ENCODE data around the gene SKI. TPM values are rescaled to one million over a fixed set of nuclear protein-coding genes. Genes with fewer than 3 reads are reported as not detected.
A peak's percentile ranks its signal among the peaks of the same experiment; 100 is the strongest.

Gene SKI
- total RNA-seq, 1 donor from 2014 or later: 62.0 TPM

DNA sequence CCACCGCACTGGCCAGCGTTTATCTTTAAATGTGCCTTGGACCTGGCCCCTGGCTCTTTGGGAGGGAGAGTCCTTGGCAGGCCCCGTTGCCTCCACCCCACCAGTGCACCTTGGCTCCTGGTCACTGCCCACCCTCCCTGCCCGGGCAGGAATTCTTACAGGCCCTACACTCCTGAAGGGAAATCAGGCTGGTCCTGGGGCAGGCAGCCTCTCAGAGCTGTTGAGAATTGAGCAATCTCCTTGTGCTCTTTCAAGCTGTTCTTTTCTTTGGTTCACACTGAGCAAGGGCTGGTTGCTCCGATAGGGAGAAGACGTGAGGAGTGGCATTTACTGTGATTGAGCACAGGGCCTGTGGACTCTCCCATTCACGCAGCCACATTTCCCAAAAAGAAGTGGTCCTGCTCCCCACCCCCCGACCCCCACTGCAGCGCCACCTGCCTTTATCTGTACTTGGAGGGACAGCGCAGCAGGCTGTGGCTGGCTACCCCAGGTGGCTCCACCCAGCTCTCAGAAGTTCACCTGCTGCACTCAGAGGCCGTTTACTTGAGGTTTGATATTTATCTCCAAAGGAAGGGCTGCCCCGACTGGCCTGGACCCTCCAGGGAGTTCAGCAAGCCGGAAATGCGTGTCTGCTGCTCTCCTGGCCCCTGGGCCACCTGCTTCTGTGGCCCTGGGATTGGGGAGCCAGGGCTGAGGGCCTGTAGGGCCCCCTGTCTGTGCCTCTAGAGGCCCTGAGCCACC, 47.8 kb downstream of the SKI start:
- H3K9me3 Mint-ChIP-seq: no peaks in the 10 kb centered on the region

DNA sequence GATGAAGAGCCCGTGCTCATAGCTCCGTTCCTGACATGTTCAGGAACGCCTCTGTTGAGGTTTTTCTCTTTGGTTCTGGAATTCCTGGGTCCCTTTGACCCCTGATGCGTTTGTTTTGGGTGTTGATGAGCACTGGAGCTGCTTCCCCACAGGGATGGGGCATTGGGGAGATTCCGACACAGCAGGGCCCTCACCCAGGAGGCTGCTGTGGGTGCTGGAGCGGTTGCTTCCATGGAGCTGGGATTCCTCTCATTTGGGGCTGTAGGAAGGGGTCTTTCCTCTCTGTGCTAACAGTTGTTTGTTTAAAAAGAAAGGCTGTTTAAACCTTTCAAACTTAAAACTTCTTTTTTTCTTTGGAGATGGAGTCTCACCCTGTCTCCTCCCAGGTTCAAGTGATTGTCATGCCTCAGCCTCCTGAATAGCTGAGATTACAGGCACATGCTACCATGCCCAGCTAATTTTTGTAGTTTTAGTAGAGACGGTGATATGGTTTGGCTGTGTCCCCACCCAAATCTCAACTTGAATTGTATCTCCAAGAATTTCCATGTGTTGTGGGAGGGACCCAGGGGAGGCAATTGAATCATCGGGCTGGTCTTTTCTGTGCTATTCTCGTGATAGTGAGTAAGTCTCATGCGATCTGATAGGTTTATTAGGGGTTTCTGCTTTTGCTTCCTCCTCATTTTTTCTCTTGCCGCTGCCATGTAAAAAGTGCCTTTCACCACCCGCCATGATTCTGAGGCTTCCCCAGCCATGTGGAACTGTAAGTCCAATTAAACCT, 48.9 kb downstream of the SKI start:
- Mint-ChIP-seq H3K27me3 (ENCODE audit: low read depth) (no peaks in the 10 kb centered on the region), H3K4me1 (peaks cover 48% of the 10 kb centered on the region), H3K36me3 (ENCODE audit: low read depth) (peaks cover 7% of the 10 kb centered on the region), H3K27ac (ENCODE audit: unreplicated experiment) (no peak overlapping the region), H3K4me3 (no peak overlapping the region), H3K9me3 (no peaks in the 10 kb centered on the region)
- TF ChIP-seq, protein P1, sequence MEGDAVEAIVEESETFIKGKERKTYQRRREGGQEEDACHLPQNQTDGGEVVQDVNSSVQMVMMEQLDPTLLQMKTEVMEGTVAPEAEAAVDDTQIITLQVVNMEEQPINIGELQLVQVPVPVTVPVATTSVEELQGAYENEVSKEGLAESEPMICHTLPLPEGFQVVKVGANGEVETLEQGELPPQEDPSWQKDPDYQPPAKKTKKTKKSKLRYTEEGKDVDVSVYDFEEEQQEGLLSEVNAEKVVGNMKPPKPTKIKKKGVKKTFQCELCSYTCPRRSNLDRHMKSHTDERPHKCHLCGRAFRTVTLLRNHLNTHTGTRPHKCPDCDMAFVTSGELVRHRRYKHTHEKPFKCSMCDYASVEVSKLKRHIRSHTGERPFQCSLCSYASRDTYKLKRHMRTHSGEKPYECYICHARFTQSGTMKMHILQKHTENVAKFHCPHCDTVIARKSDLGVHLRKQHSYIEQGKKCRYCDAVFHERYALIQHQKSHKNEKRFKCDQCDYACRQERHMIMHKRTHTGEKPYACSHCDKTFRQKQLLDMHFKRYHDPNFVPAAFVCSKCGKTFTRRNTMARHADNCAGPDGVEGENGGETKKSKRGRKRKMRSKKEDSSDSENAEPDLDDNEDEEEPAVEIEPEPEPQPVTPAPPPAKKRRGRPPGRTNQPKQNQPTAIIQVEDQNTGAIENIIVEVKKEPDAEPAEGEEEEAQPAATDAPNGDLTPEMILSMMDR (conservative IDR thresholded peaks at IDR 0.05): no peak
- DNase-seq (ENCODE audit: low read depth, low spot score): no peak

More for the DNA sequence above, 47.8 kb downstream of the SKI start:
- H3K27me3 Mint-ChIP-seq (ENCODE audit: low read depth): no peaks in the 10 kb centered on the region
- peaks cover 7% of the 10 kb centered on the region for H3K36me3 Mint-ChIP-seq (ENCODE audit: low read depth)
- no peak for DNase-seq (ENCODE audit: low read depth, low spot score)
- TF ChIP-seq, protein P1 (conservative IDR thresholded peaks at IDR 0.05): no peak
- H3K4me1 Mint-ChIP-seq: peaks cover 54% of the 10 kb centered on the region
- H3K4me3 Mint-ChIP-seq: peak overlapping the region; percentile 34
- no peak overlapping the region for H3K27ac Mint-ChIP-seq (ENCODE audit: unreplicated experiment)

DNA sequence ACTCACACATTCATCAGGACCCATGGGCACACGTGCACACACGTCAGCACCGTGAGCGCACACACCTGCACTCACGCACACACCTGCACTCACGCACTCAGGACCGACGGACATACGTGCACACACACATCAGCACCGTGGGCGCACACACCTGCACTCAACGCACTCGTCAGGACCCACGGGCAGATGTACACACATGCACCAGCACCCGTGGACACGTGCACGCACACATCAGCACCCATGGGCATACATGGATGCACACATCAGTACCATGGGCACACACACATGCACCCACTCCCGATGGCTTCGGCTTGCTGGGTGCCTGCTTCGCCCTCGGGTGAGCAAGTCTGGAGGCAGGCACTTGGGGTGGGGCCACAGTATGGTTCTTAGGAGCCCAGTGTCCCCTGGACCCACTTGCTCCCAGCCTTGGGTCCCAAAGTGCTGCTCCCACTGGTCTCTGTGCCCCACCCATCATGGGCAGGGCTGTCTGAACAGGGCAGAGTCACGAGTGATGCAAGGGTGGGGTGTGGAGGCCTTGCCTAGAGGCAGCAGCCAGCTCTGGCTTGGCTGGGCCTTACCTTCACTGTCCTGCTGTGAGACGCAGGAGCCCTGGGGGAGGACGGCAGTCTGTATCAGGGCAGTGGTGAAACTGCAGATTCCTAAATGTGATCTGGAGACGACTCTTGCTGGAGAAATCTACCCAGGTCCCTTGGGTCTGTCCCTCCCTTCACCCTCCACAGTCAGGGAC, 49.8 kb downstream of the SKI start:
- H3K27ac Mint-ChIP-seq (ENCODE audit: unreplicated experiment): no peak overlapping the region
- no peaks in the 10 kb centered on the region for H3K27me3 Mint-ChIP-seq (ENCODE audit: low read depth)
- H3K4me3 Mint-ChIP-seq: no peak overlapping the region
- DNase-seq (ENCODE audit: low read depth, low spot score): no peak
- TF ChIP-seq, protein P1 (conservative IDR thresholded peaks at IDR 0.05): no peak
- peaks cover 7% of the 10 kb centered on the region for H3K36me3 Mint-ChIP-seq (ENCODE audit: low read depth)
- H3K4me1 Mint-ChIP-seq: peaks cover 39% of the 10 kb centered on the region
- H3K9me3 Mint-ChIP-seq: no peaks in the 10 kb centered on the region

DNA sequence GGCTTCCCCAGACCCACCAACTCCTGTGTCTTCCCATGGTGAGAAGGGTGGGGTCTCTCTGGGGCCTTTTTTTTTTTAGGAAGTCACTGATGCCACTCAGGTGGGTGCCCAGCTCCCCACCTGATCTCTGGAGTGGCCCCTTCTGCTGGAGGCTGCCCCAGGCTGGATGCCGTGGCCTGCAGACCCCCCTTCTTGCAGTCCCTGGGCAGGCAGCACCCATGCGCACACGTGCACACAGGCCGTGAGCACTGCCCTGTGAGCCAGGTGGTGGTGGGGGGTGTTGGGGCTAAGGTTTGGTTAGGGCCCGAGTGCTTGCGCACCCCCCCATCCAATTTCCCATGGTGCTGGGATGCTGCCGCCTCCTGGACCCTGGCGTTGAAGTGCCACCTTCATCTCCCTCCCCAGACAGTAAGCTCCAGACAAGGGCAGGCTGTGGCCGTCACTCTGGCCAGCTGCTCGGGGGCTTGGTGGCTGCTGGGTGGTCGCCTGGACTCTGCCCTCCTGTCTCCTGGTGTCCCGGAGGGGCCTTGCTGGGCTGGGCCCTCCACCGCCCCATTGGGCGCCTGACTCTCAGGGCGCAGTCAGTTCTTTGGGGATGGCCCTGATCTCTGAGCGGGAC, 50.6 kb downstream of the SKI start:
- DNase-seq (ENCODE audit: low read depth, low spot score): no peak
- peaks cover 7% of the 10 kb centered on the region for H3K36me3 Mint-ChIP-seq (ENCODE audit: low read depth)
- no peak overlapping the region for H3K27ac Mint-ChIP-seq (ENCODE audit: unreplicated experiment)
- H3K9me3 Mint-ChIP-seq: no peaks in the 10 kb centered on the region
- peak overlapping the region; percentile 56 for H3K4me3 Mint-ChIP-seq
- H3K4me1 Mint-ChIP-seq: peaks cover 32% of the 10 kb centered on the region
- no peaks in the 10 kb centered on the region for H3K27me3 Mint-ChIP-seq (ENCODE audit: low read depth)
- TF ChIP-seq, protein P1 (conservative IDR thresholded peaks at IDR 0.05): no peak

DNA sequence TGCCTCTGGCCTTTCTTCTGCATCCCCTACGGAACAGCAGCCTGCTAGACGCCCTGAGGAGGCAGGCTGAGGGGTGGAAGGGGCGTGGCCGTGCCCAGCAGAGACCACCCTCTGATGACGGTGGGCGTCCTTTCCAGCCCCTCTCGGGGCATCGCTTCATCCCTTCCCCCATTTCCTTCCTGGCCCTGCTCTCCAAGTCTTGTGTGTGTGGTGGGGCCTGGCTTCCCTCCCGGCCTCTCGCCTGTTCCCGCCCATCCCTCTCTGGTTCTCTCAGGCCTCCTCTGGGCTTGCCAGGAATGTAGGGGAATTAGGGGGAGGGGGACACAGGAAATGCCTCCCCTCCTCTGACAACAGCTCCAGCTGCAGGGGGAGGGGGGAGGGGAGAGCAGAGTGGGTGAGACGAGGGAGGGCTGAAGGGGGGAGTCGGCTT, 51.1 kb downstream of the SKI start:
- H3K9me3 Mint-ChIP-seq: no peaks in the 10 kb centered on the region
- H3K27ac Mint-ChIP-seq (ENCODE audit: unreplicated experiment): peak overlapping the region; percentile 75
- H3K36me3 Mint-ChIP-seq (ENCODE audit: low read depth): peaks cover 7% of the 10 kb centered on the region
- H3K4me3 Mint-ChIP-seq: peak overlapping the region; percentile 56
- H3K27me3 Mint-ChIP-seq (ENCODE audit: low read depth): no peaks in the 10 kb centered on the region
- DNase-seq (ENCODE audit: low read depth, low spot score): peak; percentile 65
- H3K4me1 Mint-ChIP-seq: peaks cover 32% of the 10 kb centered on the region
- TF ChIP-seq, protein P1 (conservative IDR thresholded peaks at IDR 0.05): no peak

Data from neural crest cell (in vitro differentiated cells).